Cardiac septum (tissue), 1 donor: ENCODE measurements around the gene RFC4. TPM values are rescaled to one million over a fixed set of nuclear protein-coding genes. Genes with fewer than 3 reads are reported as not detected.
"Not testable (repeated sequence)": the region's sequence is repeated elsewhere in the genome, so short reads cannot be mapped to it uniquely, and the experiment has no call there.

ENCODE experiments used
- DNase-seq: peaks from one replicate; pipeline ENCODE4 v3.0.0-alpha.2; 2020; ENCODE audit warnings: low spot score
- intact Hi-C: fragments of 100-400 bp; cut with DNase I; formaldehyde crosslinking; loops from one replicate; pipeline ENCODE4 v1.14.0; 2022
- total RNA-seq: library from RNA; stranded (reverse); fragmentation: NEBNext Ultra II Directional; extraction: Animal tissue kit (Norgen Biotek cat#: 25700); gene quantifications from one replicate; pipeline ENCODE4 v1.2.1, GENCODE V29; 2021
- donor health status: DM: no; HTN: no; CAD: no.

The RFC4 gene
- total RNA-seq, 1 donor from 2014 or later: 6.4 TPM

DNA sequence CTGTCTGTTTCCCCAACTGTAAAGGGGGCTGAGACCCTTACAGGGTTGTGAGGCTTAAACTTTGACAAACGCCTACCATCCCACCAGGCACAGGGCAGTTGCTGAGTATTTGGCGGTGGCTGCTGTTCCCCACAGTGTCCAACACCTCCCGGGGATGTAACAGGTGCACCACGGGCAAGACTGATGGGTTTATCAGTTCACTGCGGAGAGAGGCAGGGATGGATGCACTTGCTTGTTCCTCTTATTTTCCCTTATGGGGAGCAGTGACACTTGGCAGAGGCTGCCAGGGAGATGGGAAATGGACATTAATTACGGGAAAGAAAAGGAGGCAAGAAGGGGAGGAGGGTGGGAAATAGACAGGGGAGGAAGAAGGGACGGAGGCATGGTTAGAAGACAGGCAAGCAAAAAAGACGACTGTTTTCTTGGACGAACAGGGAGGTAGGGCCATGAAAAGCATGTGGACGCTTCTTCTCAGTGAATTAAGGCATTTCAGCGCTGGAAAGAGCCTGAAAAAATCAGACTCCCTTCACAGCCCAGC lies 19.7 kb upstream of the RFC4 start:
- intact Hi-C loops: loop anchor here (2.0 kb wide), 1 partner anchor 211 kb away; no protein-coding TSS in a partner anchor
- no peak for DNase-seq

DNA sequence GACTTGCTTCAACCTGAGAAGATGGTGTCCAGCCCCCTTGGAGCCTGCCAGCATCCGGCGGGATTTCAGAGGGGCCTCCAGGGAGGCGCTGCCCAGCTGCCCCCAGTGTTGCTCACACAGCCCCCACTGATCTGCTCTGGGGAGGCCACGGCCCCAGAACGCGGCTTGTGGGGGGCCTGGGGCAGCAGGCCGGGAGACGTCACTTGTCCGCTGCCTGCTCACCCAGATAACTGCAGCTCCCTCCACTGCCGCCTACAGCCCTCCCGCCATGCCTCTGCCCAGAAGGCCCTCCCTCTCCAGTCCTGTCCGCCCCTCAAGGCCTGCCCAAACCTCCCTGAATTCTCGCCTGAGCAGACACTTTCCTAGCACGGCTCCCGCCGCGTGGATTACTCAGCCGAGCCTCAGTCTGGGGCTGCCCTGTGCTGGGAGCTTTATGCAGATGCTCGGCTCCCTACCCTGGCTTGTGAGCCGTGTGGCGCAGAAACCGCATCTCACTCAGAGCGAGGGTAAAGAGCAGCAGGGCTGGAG lies 19.1 kb upstream of the RFC4 start:
- DNase-seq: no peak
- intact Hi-C loops: loop anchor here (2.0 kb wide), 1 partner anchor 211 kb away; no protein-coding TSS in a partner anchor

DNA sequence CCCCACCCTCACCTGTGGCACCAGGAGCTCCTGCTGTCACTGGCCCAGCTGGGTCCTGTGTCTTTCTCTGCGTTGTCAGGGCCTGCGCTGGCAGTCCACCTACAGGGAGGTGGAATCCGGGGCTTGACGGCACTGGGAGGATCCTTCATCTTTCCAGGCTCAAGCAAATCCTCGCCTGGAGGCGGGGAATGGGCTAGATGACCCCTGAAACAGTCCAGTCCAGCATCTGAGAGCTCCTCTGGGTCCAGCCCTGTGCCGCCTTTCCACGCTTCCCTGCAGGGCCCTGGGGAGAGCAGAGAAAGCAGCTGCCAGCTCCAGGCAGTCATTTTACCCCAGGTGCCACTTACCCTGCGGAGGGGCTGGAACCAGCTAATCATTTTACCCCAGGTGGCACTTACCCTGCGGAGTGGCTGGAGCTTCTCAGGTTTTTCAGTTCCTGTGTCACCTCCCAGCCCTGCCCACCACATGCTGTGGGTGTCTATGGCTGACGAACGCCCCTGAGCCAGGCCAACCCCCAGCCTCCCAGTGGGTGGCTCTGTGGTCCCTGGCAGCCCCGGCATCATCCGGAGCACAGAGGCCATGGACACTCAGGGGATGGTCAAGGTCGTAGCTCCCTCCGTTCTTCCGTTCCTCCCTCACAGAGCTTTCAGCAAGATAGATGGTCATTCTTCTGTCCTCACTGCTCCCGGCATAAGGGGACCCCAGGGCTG lies 18.3 kb upstream of the RFC4 start:
- no peak for DNase-seq
- intact Hi-C loops: loop anchor here (2.0 kb wide), 1 partner anchor 210 kb away; no protein-coding TSS in a partner anchor

DNA sequence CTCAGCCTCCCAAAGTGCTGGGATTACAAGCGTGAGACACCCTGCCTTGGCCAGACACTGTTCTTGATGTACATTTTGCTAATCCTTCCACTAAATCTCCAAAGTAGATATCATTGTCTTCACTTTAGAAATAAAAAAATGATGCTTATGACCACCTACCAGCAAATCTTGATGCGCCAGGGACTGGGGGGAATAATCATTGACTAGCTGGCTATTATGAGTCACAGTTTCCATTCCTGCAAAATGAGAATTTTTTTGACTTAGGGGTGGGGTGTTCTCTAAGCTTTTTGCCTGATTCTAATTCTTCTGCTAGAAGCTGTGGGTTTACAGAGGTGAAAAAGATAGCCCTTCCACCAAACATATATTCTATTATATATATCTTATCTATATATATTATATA lies 17.1 kb upstream of the RFC4 start:
- no peak for DNase-seq
- intact Hi-C loops: no loop called here

DNA sequence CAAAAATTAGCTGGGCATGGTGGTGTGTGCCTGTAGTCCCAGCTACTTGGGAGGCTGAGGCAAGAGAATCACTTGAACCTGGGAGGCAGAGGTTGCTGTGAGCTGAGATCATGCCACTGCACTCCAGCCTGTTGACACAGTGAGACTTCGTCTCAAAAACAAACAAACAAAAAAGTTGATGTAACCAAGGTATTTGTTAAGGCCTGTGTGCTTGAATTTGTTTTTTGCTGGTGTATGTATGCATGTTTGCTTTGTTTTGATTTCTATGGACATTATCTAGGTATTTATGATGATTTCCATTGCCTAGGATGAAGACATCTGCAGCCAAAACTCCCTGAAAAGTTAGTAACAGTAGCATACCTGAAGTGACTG lies 16.1 kb upstream of the RFC4 start:
- DNase-seq, intact Hi-C loops: not testable (repeated sequence)

DNA sequence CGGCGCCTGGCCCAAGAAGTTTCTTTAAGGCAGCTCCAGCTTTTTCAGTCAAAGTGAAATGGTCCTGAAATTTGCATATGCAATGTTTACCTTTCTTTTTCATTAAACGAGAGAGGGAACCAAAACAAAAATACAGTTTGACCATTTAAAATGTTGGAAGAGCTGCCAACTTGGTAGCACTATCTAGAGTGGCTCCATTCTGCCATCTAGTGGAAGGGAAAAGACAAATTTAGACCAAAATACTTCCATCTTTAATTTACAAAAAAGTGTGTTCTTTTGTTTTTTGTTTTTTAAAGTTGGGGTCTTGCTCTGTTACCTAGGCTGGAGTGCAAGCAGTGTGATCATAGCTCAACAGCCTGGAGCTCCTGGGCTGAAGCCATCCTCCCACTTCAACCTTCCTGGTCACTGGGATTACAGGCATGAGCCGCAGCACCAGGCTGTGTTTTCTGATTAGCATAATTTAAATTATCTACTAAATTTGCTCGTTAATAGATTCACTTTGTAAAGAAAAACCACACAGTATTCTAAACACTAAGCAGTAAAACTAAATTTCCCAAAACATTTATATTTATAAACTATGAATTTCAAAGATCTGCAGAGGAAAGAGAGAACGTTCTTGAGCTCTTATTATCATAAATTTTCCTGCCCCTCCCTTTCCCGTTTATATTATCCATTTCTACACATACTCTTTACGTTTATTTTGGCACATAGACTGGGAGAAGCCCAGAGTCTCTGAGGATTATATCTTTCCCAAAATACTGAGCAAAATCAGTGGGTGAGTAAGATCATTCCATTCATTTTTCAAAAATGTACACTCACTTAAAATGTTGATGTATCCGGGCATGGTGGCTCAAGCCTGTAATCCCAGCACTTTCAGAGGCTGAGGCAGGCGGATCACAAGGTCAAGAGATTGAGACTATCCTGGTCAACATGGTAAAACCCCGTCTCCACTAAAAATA lies 15.4 kb upstream of the RFC4 start:
- no peak for DNase-seq
- intact Hi-C loops: no loop called here

DNA sequence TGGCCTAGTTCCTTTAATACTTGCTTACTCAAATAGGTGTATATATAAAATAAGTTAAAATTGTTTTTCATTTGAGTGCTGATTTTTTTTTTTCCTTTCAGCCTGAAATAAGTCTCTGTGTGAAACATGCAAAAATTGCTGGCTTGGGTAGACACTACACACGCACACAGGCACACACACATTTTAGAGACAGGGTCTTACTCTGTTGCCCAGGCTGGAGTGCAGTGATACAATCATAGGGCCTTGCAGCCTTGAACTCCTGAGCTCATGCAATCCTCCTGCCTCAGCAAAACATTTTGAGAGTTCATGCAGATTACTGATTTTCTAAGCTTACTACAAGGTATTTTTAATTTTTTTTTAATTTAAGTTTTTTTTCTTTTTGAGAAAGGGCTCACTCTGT lies 12.7 kb upstream of the RFC4 start:
- intact Hi-C loops: no loop called here
- no peak for DNase-seq

DNA sequence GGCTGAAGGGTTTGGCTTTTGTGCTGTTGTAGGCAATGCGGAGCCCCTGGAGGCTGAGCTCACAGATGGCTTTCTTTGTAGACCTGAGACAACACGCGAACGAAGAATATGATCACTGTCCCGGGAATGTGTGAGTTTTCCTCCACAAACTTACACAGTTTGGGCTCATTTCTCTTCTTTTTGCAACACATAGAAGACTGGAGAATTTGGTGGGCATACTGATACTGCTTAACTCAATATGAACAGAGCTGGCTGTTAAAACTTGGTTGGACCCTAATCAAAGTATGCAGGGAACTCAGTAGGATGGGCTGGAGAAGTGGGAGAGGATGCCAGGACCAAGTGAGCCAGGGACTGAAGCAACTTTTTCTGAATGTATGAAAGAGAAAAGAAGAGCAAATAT lies 12.2 kb upstream of the RFC4 start:
- intact Hi-C loops: no loop called here

DNA sequence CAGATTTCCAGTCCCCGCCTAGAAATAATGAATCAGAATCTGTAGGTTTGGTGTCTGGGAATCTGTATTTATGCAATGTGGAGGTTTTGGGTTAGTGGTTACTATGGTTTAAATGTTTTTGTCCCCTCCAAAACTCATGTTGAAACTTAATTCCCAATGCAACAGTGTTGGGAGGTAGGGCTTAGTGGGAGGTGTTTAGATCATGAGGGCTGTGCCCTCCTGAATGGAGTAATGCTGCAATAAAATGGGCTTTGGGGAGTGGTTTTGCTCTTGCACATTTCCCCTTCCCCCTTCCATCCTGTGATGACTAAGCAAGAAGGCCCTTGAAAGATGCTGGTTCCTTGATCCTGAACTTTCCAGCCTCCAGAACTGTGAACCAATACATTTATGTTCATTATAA lies 9.2 kb upstream of the RFC4 start:
- intact Hi-C loops: no loop called here
- no peak for DNase-seq

More for the DNA sequence above, 12.2 kb upstream of the RFC4 start:
- no peak for DNase-seq

DNA sequence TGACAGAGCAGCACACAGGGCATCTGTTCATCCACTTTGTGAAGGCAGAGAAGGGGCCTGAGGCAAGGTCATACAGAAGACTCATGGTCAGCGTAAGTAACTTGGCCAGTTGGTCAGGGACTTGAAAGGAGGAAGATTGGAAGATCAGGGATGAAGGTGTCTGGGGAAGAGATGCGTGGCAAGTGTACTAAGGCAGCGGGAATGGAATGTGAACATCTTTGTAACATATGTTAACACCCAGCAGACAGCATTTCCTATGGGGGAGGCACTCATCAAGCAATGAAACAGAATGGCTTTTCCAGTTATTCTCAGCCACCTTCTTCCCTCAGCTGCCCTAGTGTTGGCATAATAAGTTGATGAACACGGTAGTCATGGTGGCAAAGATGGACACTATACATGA lies 7.8 kb upstream of the RFC4 start:
- intact Hi-C loops: no loop called here
- no peak for DNase-seq

DNA sequence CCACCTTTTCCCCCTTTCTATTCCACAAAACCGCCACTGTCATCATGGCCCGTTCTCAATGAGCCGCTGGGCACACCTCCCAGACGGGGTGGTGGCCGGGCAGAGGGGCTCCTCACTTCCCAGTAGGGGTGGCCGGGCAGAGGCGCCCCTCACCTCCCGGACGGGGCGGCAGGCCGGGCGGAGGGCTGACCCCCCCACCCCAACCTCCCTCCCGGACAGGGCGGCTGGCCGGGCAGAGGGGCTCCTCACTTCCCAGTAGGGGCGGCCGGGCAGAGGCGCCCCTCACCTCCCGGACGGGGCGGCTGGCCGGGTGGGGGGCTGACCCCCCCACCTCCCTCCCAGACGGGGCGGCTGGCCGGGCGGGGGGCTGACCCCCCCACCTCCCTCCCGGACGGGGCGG lies 5.0 kb upstream of the RFC4 start:
- intact Hi-C loops, DNase-seq: not testable (repeated sequence)

DNA sequence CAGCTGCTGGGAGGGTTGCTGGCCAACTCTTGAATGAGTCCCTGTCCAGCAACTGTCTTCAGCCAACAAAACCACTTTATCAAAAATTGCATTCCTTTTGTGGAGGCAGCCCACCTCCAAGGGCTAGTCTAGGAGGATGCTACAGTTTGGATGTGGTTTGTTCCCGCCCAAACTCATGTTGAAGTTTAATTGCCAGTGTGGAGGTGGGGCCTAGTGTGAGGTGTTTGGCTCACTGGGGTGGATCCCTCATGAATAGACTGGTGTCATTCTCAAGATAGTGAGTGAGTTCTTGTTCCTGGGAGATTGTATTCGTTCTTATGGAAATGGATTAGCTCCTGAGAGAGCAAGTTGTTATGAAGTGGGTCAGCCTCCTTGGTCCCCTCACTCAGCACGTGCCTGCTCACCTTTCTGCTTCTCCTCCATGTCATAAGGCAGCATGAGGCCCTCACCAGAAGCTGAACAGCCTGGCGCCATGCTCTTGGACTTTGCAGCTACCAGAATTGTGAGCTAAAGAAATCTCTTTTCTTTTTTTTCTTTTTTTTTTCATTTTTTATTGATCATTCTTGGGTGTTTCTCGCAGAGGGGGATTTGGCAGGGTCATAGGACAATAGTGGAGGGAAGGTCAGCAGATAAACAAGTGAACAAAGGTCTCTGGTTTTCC lies 4.2 kb upstream of the RFC4 start:
- intact Hi-C loops: no loop called here
- no peak for DNase-seq

DNA sequence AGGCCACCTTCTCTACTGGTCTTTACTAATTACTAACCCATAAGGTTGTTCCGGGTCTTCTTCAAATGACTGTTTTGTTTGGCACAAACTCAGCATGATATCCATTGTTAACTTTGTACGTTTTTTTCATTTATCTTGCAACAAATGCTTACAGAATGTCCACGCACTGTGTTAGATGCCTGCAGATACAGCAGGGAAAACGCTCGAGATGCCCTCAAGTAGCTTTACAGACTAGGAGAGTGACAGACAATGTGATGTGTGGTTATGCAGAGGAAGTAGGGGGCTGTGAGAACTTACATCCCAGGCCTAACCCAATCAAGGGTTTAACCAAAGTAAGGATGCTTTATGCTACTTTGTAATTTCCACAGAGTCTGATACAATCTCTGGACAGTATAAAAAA lies 949 bp upstream of the RFC4 start:
- intact Hi-C loops: loop anchor here (2.0 kb wide), 1 partner anchor 22 kb away; no protein-coding TSS in a partner anchor
- DNase-seq: no peak

DNA sequence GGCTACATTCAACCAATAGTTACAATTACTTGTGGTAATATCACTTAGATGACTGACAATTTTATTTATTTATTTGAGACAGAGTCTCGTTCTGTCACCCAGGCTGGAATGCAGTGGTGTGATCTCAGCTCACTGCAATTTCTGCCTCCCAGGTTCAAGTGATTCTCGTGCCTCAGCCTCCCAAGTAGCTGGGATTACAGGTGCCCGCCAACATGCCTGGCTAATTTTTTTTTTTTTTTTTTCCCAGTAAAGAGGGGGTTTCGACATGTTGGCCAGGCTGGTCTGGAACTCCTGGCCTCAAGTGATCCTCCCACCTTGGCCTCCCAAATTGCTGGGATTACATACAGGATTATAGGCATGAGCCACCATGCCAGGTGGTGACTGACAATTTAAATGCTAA lies 2.8 kb downstream of the RFC4 start:
- DNase-seq, intact Hi-C loops: not testable (repeated sequence)

DNA sequence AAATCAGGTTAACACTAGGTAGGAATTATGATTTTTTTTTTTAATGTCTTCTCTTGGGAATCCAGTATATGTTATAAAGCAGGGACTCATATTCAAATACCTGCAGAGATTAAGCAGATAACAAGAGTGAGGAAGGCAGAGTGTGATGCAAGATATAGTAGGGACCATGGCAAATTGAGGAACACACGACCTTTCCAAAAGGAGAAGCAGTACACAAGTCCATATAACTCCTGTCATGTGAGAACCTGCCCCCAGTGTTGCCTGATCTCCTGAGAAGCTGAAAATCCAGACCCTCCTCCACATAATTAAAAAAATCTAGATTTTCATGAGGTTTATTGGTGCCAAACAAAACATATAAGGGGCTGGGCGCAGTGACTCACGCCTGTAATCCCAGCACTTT lies 3.6 kb downstream of the RFC4 start:
- no peak for DNase-seq
- intact Hi-C loops: no loop called here

DNA sequence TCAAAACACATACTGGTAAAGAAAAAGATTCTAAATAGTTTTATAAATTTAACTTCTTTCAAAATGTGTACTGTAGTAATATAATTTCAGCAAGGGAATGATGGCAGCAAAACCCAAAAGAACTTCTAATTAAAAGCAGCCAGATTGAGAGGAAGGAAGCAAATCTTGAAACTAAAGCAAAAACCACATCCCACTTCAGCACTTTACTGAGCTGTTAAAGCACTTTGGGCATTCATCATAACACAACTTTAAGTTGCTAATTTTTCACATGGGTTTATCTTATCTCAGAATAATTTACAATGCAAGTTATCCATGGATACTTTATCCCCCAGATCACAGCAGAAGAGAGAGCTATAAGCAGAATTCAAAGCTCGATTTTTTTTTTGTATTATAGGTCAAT lies 6.0 kb downstream of the RFC4 start:
- DNase-seq: no peak
- intact Hi-C loops: no loop called here

DNA sequence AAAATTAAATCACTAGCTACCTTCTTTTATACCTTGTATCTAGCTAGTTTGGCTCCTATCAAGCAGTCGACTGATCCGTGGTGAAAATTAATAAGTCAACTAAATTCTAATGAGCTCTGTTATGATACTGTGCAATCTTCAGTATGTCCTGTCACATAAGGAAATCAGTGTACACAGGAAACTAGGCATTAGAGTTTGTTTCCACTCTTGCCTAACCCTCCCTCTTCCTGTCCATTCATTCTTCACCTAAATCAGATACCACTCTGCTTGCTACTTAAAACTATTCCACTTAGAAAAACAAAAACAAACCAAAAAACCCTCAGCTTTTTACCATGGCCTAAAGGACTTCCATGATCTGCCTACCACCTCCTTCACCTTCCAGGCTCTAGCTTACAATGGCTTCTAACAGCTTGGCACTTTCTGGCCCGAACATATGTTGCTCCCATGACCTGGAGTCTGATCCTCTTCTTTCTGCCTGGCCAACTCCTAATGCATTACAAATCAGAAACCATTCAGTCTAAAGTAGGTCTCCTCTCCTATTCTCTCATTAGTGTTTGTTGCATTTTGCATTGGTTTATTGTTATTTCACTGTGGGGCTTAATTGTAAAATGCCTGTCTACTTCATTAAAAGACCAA lies 7.9 kb downstream of the RFC4 start:
- intact Hi-C loops: no loop called here
- no peak for DNase-seq

DNA sequence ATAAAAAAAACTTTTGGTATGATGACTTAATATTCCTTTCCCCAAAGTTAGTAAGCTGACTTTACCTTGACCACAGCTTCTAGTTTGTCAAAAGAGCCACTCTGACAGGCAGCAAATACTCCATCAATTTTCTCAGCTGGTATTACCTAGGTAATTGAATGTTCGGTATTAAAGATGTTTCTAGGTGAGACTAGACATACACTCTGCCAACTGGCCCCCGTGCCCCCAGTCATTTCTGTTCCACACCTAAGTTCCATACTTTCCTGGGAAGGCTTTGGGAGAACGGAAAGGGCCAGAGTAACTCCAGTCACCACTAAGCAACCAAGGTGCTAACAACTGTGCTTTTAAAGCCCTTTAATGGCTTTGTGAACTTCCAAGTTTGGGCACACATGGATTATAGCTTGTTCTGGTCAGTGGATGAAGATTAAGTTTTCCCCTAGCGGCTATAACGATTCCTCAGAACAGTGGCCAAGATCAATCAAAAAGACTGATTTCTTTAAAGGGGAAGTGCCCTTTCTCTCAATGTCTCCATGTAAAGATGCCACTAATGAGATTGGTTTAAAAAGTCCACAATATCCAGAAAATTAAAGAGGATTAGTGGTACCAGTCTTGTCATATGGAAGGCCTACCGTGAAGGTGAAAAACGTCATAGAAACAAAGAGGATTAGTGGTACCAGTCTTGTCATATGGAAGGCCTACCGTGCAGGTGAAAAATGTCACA lies 15.9 kb downstream of the RFC4 start:
- intact Hi-C loops: no loop called here
- DNase-seq: no peak
